Suprapubic skin (tissue), 4 donors: ENCODE measurements around the gene KIAA1671. TPM values are rescaled to one million over a fixed set of nuclear protein-coding genes. Genes with fewer than 3 reads are reported as not detected.

Experiments used
- DNase-seq, 2 donors: peaks; one replicate each; pipeline ENCODE4 v3.0.0-alpha.2; 2019; ENCODE audit warnings: low spot score in 2 of 2
- H3K27ac ChIP-seq: fragments of 200-600 bp; sonication (generic); one replicate; pipeline ENCODE4 v1.5.1; 2019
- H3K27me3 ChIP-seq: fragments of 200-600 bp; sonication (generic); one replicate; pipeline ENCODE4 v1.5.1; 2019
- H3K36me3 ChIP-seq: fragments of 200-600 bp; sonication (generic); one replicate; pipeline ENCODE4 v1.5.1; 2019
- H3K4me1 ChIP-seq: fragments of 200-600 bp; sonication (generic); one replicate; pipeline ENCODE4 v1.5.1; 2019
- H3K4me3 ChIP-seq: fragments of 200-600 bp; sonication (generic); one replicate; pipeline ENCODE4 v1.5.1; 2019; ENCODE audit warnings: mild to moderate bottlenecking
- H3K9me3 ChIP-seq: fragments of 200-600 bp; sonication (generic); one replicate; pipeline ENCODE4 v1.5.1; 2019
- CTCF ChIP-seq, 2 donors: fragments of 200-600 bp in 1 of 2; fragments of 450-650 bp in 1 of 2; sonication (generic) in 1 of 2; IDR thresholded peaks; one replicate each; pipeline ENCODE4 v1.5.1; 2016 to 2019; ENCODE audit warnings: antibody characterized with exemption in 2 of 2, mild to moderate bottlenecking in 1 of 2, moderate library complexity in 1 of 2
- EP300 ChIP-seq: sonication (generic); formaldehyde crosslinking; IDR thresholded peaks from one replicate; pipeline ENCODE4 v1.6.1; 2017; ENCODE audit warnings: antibody characterized with exemption
- POLR2A ChIP-seq, 2 donors: fragments of 450-650 bp; IDR thresholded peaks; one replicate each; pipeline ENCODE4 v1.6.1; 2017; ENCODE audit warnings: antibody characterized with exemption in 2 of 2, mild to moderate bottlenecking in 2 of 2, moderate library complexity in 2 of 2
- POLR2AphosphoS5 ChIP-seq, 3 donors: sonication (generic); formaldehyde crosslinking; IDR thresholded peaks; one replicate each; pipeline ENCODE4 v1.6.1; 2017; ENCODE audit warnings: antibody characterized with exemption in 3 of 3
- WGBS: methylation state at CpG from one replicate; pipeline ENCODE4 v1.1.5; 2018; 5-methylcytosine and 5-hydroxymethylcytosine counted together
- total RNA-seq, 4 donors: library from RNA; depleted of rRNA; stranded (reverse); fragments of >200 nt; gene quantifications; one replicate each; pipeline ENCODE4 v1.1.0, GENCODE V29; 2016

The KIAA1671 gene
- total RNA-seq, 4 donors from 2014 or later: 74.4 to 116 (median 97.0) TPM

- no peak for TF ChIP-seq EP300
- TF ChIP-seq POLR2A (IDR thresholded peaks at IDR 0.05): no peak
- TF ChIP-seq CTCF (IDR thresholded peaks at IDR 0.05): no peak
- TF ChIP-seq POLR2AphosphoS5 (IDR thresholded peaks at IDR 0.05): no peak
- DNase-seq: no peak
- 85% methylated on average over 5 of the region's 5 CpGs for WGBS
- no peaks in the 10 kb centered on the region for H3K36me3 ChIP-seq
- H3K27me3 ChIP-seq: no peaks in the 10 kb centered on the region
- no peak overlapping the region for H3K4me3 ChIP-seq
- H3K27ac ChIP-seq: no peak overlapping the region
- H3K4me1 ChIP-seq: peaks cover 6% of the 10 kb centered on the region
- H3K9me3 ChIP-seq: no peaks in the 10 kb centered on the region
These were observed 116.9 kb downstream of the KIAA1671 start for GRCh38 chr22:25069426-25069757.

- Histone ChIP-seq H3K4me3 (no peak overlapping the region), H3K4me1 (peaks cover 6% of the 10 kb centered on the region), H3K27me3 (no peaks in the 10 kb centered on the region), H3K9me3 (no peaks in the 10 kb centered on the region), H3K27ac (no peak overlapping the region), H3K36me3 (no peaks in the 10 kb centered on the region)
- no peak for DNase-seq
- no peak for TF ChIP-seq POLR2AphosphoS5 (IDR thresholded peaks at IDR 0.05)
- no peak for TF ChIP-seq EP300
- no peak for TF ChIP-seq POLR2A (IDR thresholded peaks at IDR 0.05)
- no peak for TF ChIP-seq CTCF (IDR thresholded peaks at IDR 0.05)
- WGBS: 55% methylated on average over 28 of the region's 29 CpGs
These were observed 117.4 kb downstream of the KIAA1671 start for GRCh38 chr22:25069758-25070481.

- no peaks in the 10 kb centered on the region for H3K36me3 ChIP-seq
- H3K27ac ChIP-seq: no peak overlapping the region
- no peaks in the 10 kb centered on the region for H3K9me3 ChIP-seq
- TF ChIP-seq EP300: no peak
- no peak for TF ChIP-seq POLR2A (IDR thresholded peaks at IDR 0.05)
- TF ChIP-seq CTCF (IDR thresholded peaks at IDR 0.05): no peak
- TF ChIP-seq POLR2AphosphoS5 (IDR thresholded peaks at IDR 0.05): no peak
- peaks cover 6% of the 10 kb centered on the region for H3K4me1 ChIP-seq
- WGBS: 88% methylated on average over 3 of the region's 3 CpGs
- no peak for DNase-seq
- H3K4me3 ChIP-seq: no peak overlapping the region
- no peaks in the 10 kb centered on the region for H3K27me3 ChIP-seq
These were observed 118.4 kb downstream of the KIAA1671 start for GRCh38 chr22:25070956-25071355.

GRCh38 chr22:25071720-25072119 lies 119.2 kb downstream of the KIAA1671 start:
- H3K36me3 ChIP-seq: no peaks in the 10 kb centered on the region
- 85% methylated on average over 6 of the region's 6 CpGs for WGBS
- no peaks in the 10 kb centered on the region for H3K27me3 ChIP-seq
- H3K9me3 ChIP-seq: no peaks in the 10 kb centered on the region
- peaks cover 6% of the 10 kb centered on the region for H3K4me1 ChIP-seq
- no peak overlapping the region for H3K4me3 ChIP-seq
- TF ChIP-seq CTCF (IDR thresholded peaks at IDR 0.05): no peak
- no peak for TF ChIP-seq POLR2A (IDR thresholded peaks at IDR 0.05)
- no peak for DNase-seq
- no peak overlapping the region for H3K27ac ChIP-seq

GRCh38 chr22:25072406-25072805 lies 119.9 kb downstream of the KIAA1671 start:
- Histone ChIP-seq H3K9me3 (no peaks in the 10 kb centered on the region), H3K4me3 (no peak overlapping the region), H3K27me3 (no peaks in the 10 kb centered on the region), H3K36me3 (no peaks in the 10 kb centered on the region), H3K27ac (no peak overlapping the region), H3K4me1 (peaks cover 12% of the 10 kb centered on the region)
- no peak for DNase-seq
- WGBS: 88% methylated on average over 6 of the region's 7 CpGs
- no peak for TF ChIP-seq EP300
- no peak for TF ChIP-seq POLR2AphosphoS5 (IDR thresholded peaks at IDR 0.05)

GRCh38 chr22:25076336-25076735 lies 123.8 kb downstream of the KIAA1671 start:
- Histone ChIP-seq H3K4me3 (no peak overlapping the region), H3K27me3 (no peaks in the 10 kb centered on the region), H3K36me3 (no peaks in the 10 kb centered on the region), H3K9me3 (no peaks in the 10 kb centered on the region), H3K4me1 (peaks cover 8% of the 10 kb centered on the region), H3K27ac (no peak overlapping the region)
- TF ChIP-seq POLR2A (IDR thresholded peaks at IDR 0.05) (no peak), POLR2AphosphoS5 (IDR thresholded peaks at IDR 0.05) (no peak), EP300 (no peak), CTCF (IDR thresholded peaks at IDR 0.05) (no peak)
- 67% methylated on average over 4 of the region's 4 CpGs for WGBS
- DNase-seq: no peak
